OCI-LY7 (cell line): Measurements from ENCODE around the gene NPM1. TPM values are rescaled to one million over a fixed set of nuclear protein-coding genes. Genes with fewer than 3 reads are reported as not detected.
"Not testable (repeated sequence)": the region's sequence is repeated elsewhere in the genome, so short reads cannot be mapped to it uniquely, and the experiment has no call there.

Experiments
- BruUV-seq: library from RNA; stranded (reverse); fragments of 400-500 nt; replicated peaks from 2 replicates; lab custom pipeline; 2021; lab: Mats Ljungman, UMichigan
- CTCF ChIA-PET: fragments of 300-600 bp; sonication (Branson Sonifier 250); formaldehyde crosslinking; loops from one replicate; lab custom pipeline; 2022; ENCODE audit warnings: antibody characterized with exemption; ENCODE audit not compliant: unreplicated experiment; lab: Charles Lee
- POLR2A ChIA-PET: fragments of 300-600 bp; sonication (Branson Sonifier 250); formaldehyde crosslinking; loops from one replicate; lab custom pipeline; 2022; ENCODE audit warnings: antibody characterized with exemption; lab: Charles Lee
- DNase-seq: peaks from one replicate; pipeline ENCODE4 v3.0.0-alpha.2; 2015; ENCODE audit warnings: low spot score
- H2AFZ ChIP-seq: fragments of 200-600 bp; sonication (generic), shearing (Covaris generic); 2 replicates; pipeline ENCODE4 v1.6.1; 2014; ENCODE audit warnings: mild to moderate bottlenecking, antibody characterized with exemption, low read length, moderate library complexity
- H3K27ac ChIP-seq: fragments of 200-600 bp; sonication (generic); 2 replicates; pipeline ENCODE4 v1.5.1; 2014; ENCODE audit warnings: mixed run types, low read depth, mild to moderate bottlenecking, moderate library complexity, low read length, inconsistent platforms; ENCODE audit not compliant: poor library complexity, severe bottlenecking
- H3K36me3 ChIP-seq: fragments of 200-600 bp; sonication (generic); 2 replicates; pipeline ENCODE4 v1.6.1; 2014; ENCODE audit warnings: mild to moderate bottlenecking, antibody characterized with exemption, low read length, moderate library complexity, mixed read lengths; ENCODE audit not compliant: insufficient read depth
- H3K4me1 ChIP-seq: fragments of 200-600 bp; sonication (generic); 2 replicates; pipeline ENCODE4 v1.5.1; 2014; ENCODE audit warnings: mild to moderate bottlenecking, low read length; ENCODE audit not compliant: insufficient read depth, poor library complexity, severe bottlenecking
- H3K4me2 ChIP-seq: fragments of 200-600 bp; sonication (generic); 2 replicates; pipeline ENCODE4 v1.6.1; 2014; ENCODE audit warnings: mild to moderate bottlenecking, low read length
- H3K4me3 ChIP-seq: fragments of 200-600 bp; sonication (generic); 2 replicates; pipeline ENCODE4 v1.5.1; 2014; ENCODE audit warnings: mild to moderate bottlenecking, low read depth, low read length; ENCODE audit not compliant: poor library complexity, severe bottlenecking
- H3K79me2 ChIP-seq: fragments of 200-600 bp; sonication (generic); 2 replicates; pipeline ENCODE4 v1.6.1; 2016; ENCODE audit warnings: low read depth, mild to moderate bottlenecking, low read length, moderate library complexity, mixed read lengths; ENCODE audit not compliant: insufficient read depth
- H3K9me2 ChIP-seq: fragments of 200-600 bp; sonication (generic); 2 replicates; pipeline ENCODE4 v1.6.1; 2016; ENCODE audit warnings: mild to moderate bottlenecking, low read length, mixed read lengths; ENCODE audit not compliant: insufficient read depth
- H3K9me3 ChIP-seq: fragments of 200-600 bp; sonication (generic); 2 replicates; pipeline ENCODE4 v1.6.1; 2014; ENCODE audit warnings: mild to moderate bottlenecking, mixed run types, low read length, mixed read lengths
- H4K20me1 ChIP-seq: fragments of 200-600 bp; sonication (generic); 2 replicates; pipeline ENCODE4 v1.6.1; 2014; ENCODE audit warnings: mild to moderate bottlenecking, antibody characterized with exemption, low read length, moderate library complexity, mixed read lengths; ENCODE audit not compliant: insufficient read depth
- CTCF ChIP-seq: fragments of 200-600 bp; sonication (generic); conservative IDR thresholded peaks from 2 replicates; pipeline ENCODE4 v1.5.1; 2014; ENCODE audit warnings: mild to moderate bottlenecking, antibody characterized with exemption, low read length, moderate library complexity, mixed read lengths
- EZH2phosphoT487 ChIP-seq: fragments of 200-600 bp; sonication (generic); IDR thresholded peaks from 2 replicates; pipeline ENCODE4 v1.6.1; 2018; ENCODE audit warnings: low read depth, borderline replicate concordance, mild to moderate bottlenecking, mixed run types, antibody characterized with exemption, low read length, moderate library complexity, mixed read lengths
- intact Hi-C: fragments of 100-400 bp; cut with micrococcal nuclease; formaldehyde crosslinking; loops from one replicate; pipeline ENCODE4 v1.10.0; 2022; ENCODE audit not compliant: unreplicated experiment
- total RNA-seq, 2 experiments: library from RNA; depleted of rRNA in 1 of 2; stranded (reverse); fragments of >200 nt in 1 of 2; shearing (Covaris generic) in 1 of 2; gene quantifications; 2 replicates each; pipeline ENCODE4 v1.2.3, GENCODE V29; 2014 to 2022

NPM1 gene
- total RNA-seq, 2 experiments from 2014 or later: 1,091 to 2,027 TPM

GRCh38 chr5:171379961-171380360 is 7.7 kb upstream of the NPM1 start:
- ChIA-PET POLR2A (interaction anchor here (1.0 to 1.2 kb wide), 2 partner anchors 16 to 17 kb away, joined by 3 read pairs; no protein-coding TSS in a partner anchor), CTCF (no interaction called here)
- no peaks in the 10 kb centered on the region for H3K9me3 ChIP-seq
- no peak overlapping the region for H3K4me2 ChIP-seq
- H3K9me2 ChIP-seq: no peaks in the 10 kb centered on the region
- H3K79me2 ChIP-seq: no peaks in the 10 kb centered on the region
- TF ChIP-seq CTCF: no peak
- no peak for TF ChIP-seq EZH2phosphoT487
- no peaks in the 10 kb centered on the region for H3K36me3 ChIP-seq
- H3K4me1 ChIP-seq: no peaks in the 10 kb centered on the region
- H2AFZ ChIP-seq: no peak overlapping the region
- H3K4me3 ChIP-seq: no peak overlapping the region
- intact Hi-C loops: loop anchor here (10.0 kb wide), 1 partner anchor 1795 kb away; the partner anchor contains the start of gene SPDL1
- H3K27ac ChIP-seq: no peak overlapping the region
- BruUV-seq: no TSS peak
- DNase-seq: no peak
- H4K20me1 ChIP-seq: no peaks in the 10 kb centered on the region

GRCh38 chr5:171384416-171384815 is 3.2 kb upstream of the NPM1 start:
- H3K9me2 ChIP-seq, H3K27ac ChIP-seq, H3K4me1 ChIP-seq, DNase-seq, H2AFZ ChIP-seq, H3K4me2 ChIP-seq, H3K9me3 ChIP-seq, CTCF ChIA-PET, BruUV-seq, H3K4me3 ChIP-seq: not testable (repeated sequence)
- Histone ChIP-seq H3K36me3 (peaks cover 17% of the 10 kb centered on the region), H3K79me2 (peaks cover 27% of the 10 kb centered on the region), H4K20me1 (peaks cover 10% of the 10 kb centered on the region)
- POLR2A ChIA-PET: interaction anchor here (0.7 kb wide), 1 partner anchor 100 kb away, joined by 3 read pairs; no protein-coding TSS in a partner anchor
- intact Hi-C loops: loop anchor here (10.0 kb wide), 1 partner anchor 1800 kb away; the partner anchor contains the start of gene SPDL1

GRCh38 chr5:171384999-171385398 is 2.6 kb upstream of the NPM1 start:
- Histone ChIP-seq H3K36me3 (peaks cover 23% of the 10 kb centered on the region), H3K4me1 (peaks cover 12% of the 10 kb centered on the region), H3K79me2 (peaks cover 32% of the 10 kb centered on the region), H4K20me1 (peaks cover 16% of the 10 kb centered on the region)
- H3K27ac ChIP-seq, H3K4me3 ChIP-seq, H3K9me3 ChIP-seq, H3K4me2 ChIP-seq, DNase-seq, H3K9me2 ChIP-seq, BruUV-seq, CTCF ChIA-PET, H2AFZ ChIP-seq: not testable (repeated sequence)
- POLR2A ChIA-PET: interaction anchor here (0.6 kb wide), 1 partner anchor 9 kb away, joined by 3 read pairs; no protein-coding TSS in a partner anchor
- intact Hi-C loops: loop anchor here (5.0 to 10.0 kb wide), 2 partner anchors 622 to 1800 kb away; partner anchors contain the start of genes FBXW11 and SPDL1
